Right kidney (tissue), 9 donors: ENCODE measurements around the gene ADAMTS9.

Source experiments
- DNase-seq: peaks from one replicate; pipeline ENCODE4 v3.0.0-alpha.2; 2016
- long read RNA-seq, 8 donors: transcript quantifications; one replicate each; lab custom pipeline, GENCODE V29; 2026

Gene ADAMTS9
- long read RNA-seq, donor 1, transcript ADAMTS9-202 (9 exons, 2,871 nt): major isoform, 5 of 22 reads
- long read RNA-seq, donor 1, partial matches to known transcripts: 16 of 22 reads
- long read RNA-seq, donor 1, other reads (novel, unspliced or antisense): 0 of 22 reads
- long read RNA-seq, donor 2, transcript ADAMTS9-202 (9 exons, 2,871 nt): major isoform, 8 of 9 reads
- long read RNA-seq, donor 2, partial matches to known transcripts: 0 of 9 reads
- long read RNA-seq, donor 2, other reads (novel, unspliced or antisense): 0 of 9 reads
- long read RNA-seq, donor 3, partial matches to known transcripts: 18 of 23 reads
- long read RNA-seq, donor 3, other reads (novel, unspliced or antisense): 0 of 23 reads
- long read RNA-seq, donor 4, full-length matches to known transcripts: 7 of 17 reads
- long read RNA-seq, donor 4, partial matches to known transcripts: 5 of 17 reads
- long read RNA-seq, donor 4, other reads (novel, unspliced or antisense): 5 of 17 reads
- long read RNA-seq, donor 5, transcript ADAMTS9-202 (9 exons, 2,871 nt): major isoform, 8 of 14 reads
- long read RNA-seq, donor 5, partial matches to known transcripts: 0 of 14 reads
- long read RNA-seq, donor 5, other reads (novel, unspliced or antisense): 6 of 14 reads
- long read RNA-seq, donor 6, partial matches to known transcripts: 5 of 9 reads
- long read RNA-seq, donor 6, other reads (novel, unspliced or antisense): 0 of 9 reads
- long read RNA-seq, donor 7, full-length matches to known transcripts: 6 of 74 reads
- long read RNA-seq, donor 7, partial matches to known transcripts: 58 of 74 reads
- long read RNA-seq, donor 7, other reads (novel, unspliced or antisense): 10 of 74 reads
- long read RNA-seq, donor 8, full-length matches to known transcripts: 6 of 23 reads
- long read RNA-seq, donor 8, partial matches to known transcripts: 17 of 23 reads
- long read RNA-seq, donor 8, other reads (novel, unspliced or antisense): 0 of 23 reads

- peak; percentile 94 for DNase-seq
Measured at GRCh38 chr3:64687781-64688604, at the start of gene ADAMTS9. Gene ADAMTS9, minus strand, starts transcription at chr3:64688000. Its CDS starts 343 bp downstream, at chr3:64687657.

GRCh38 chr3:64732576-64732975 is 44.8 kb upstream of the ADAMTS9 start:
- no peak for DNase-seq

- no peak for DNase-seq
Measured at GRCh38 chr3:64730681-64731080, 42.9 kb upstream of the ADAMTS9 start.

- DNase-seq: no peak
Measured at GRCh38 chr3:64728994-64729393, 41.2 kb upstream of the ADAMTS9 start.

GRCh38 chr3:64728428-64728827 is 40.6 kb upstream of the ADAMTS9 start:
- no peak for DNase-seq

GRCh38 chr3:64726414-64727090 is 38.8 kb upstream of the ADAMTS9 start:
- no peak for DNase-seq

- DNase-seq: no peak
Measured at GRCh38 chr3:64718976-64719375, 31.2 kb upstream of the ADAMTS9 start.

- no peak for DNase-seq
Measured at GRCh38 chr3:64717872-64718613, 30.2 kb upstream of the ADAMTS9 start.

- no peak for DNase-seq
Measured at GRCh38 chr3:64717411-64717810, 29.6 kb upstream of the ADAMTS9 start.

GRCh38 chr3:64716110-64716710 is 28.4 kb upstream of the ADAMTS9 start:
- no peak for DNase-seq

GRCh38 chr3:64715211-64715982 is 27.6 kb upstream of the ADAMTS9 start:
- DNase-seq: no peak

GRCh38 chr3:64708456-64708855 is 20.7 kb upstream of the ADAMTS9 start:
- peak; percentile 11 for DNase-seq

- no peak for DNase-seq
Measured at GRCh38 chr3:64705946-64706345, 18.1 kb upstream of the ADAMTS9 start.

- no peak for DNase-seq
Measured at GRCh38 chr3:64696896-64697295, 9.1 kb upstream of the ADAMTS9 start.

- DNase-seq: no peak
Measured at GRCh38 chr3:64694114-64694513, 6.3 kb upstream of the ADAMTS9 start.

GRCh38 chr3:64693031-64693430 is 5.2 kb upstream of the ADAMTS9 start:
- peak; percentile 15 for DNase-seq

GRCh38 chr3:64691051-64691450 is 3.3 kb upstream of the ADAMTS9 start:
- DNase-seq: no peak

GRCh38 chr3:64687086-64687780 is 567 bp downstream of the ADAMTS9 start:
- peak; percentile 71 for DNase-seq

- DNase-seq: no peak
Measured at GRCh38 chr3:64686446-64686908, 1.3 kb downstream of the ADAMTS9 start.
